Heart left ventricle (tissue), 13 donors: ENCODE data around the gene PLD4.

Experiments
- POLR2A ChIP-seq, 2 donors: fragments of 450-650 bp; IDR thresholded peaks; one replicate each; pipeline ENCODE4 v1.6.1; 2017; ENCODE audit warnings: antibody characterized with exemption in 2 of 2, mild to moderate bottlenecking in 2 of 2, moderate library complexity in 2 of 2
- TF ChIP-seq, protein P1 (sequence below), 12 donors: fragments of 200-600 bp; sonication (generic) in 4 of 12; IDR thresholded peaks; one replicate each; pipeline versions ENCODE4 v1.5.0 to v1.8.0; 2018 to 2022; ENCODE audit warnings: antibody characterized with exemption in 12 of 12, mild to moderate bottlenecking in 5 of 12
- donor health status: ischemic (EF 13 %, LVEDD 7.1; RV severe dilation, severe dysfunction).
- donor health status: DM: no; HTN: yes; CAD: no.
- donor health status: DM: no; HTN: no; CAD: no.
- donor health status: ischemic (EF 25% LVEDD 6.9; RV normal size, moderate dysfunction).
- donor health status: ischemic (EF 25% LVEDD 5.7; RV mildly dilated, moderate dysfunction).
- donor health status: ischemic (EF 35%, LVEDD 5.7; RV mildly dilated, moderate dysfunction).
- donor health status: nonischemic (EF 11% LVEDD 7.7; RV severe dilation, severe dysfunction).
- donor health status: DM: yes; HTN: yes; CAD: no.
- donor health status: PGD.
- donor health status: ischemic (EF 29% LVEDD 5.4; RV normal size, mild dysfunction).
- donor health status: nonischemic (EF 23%, LVEDD 6.1; RV moderate dilation, normal function).

DNA sequence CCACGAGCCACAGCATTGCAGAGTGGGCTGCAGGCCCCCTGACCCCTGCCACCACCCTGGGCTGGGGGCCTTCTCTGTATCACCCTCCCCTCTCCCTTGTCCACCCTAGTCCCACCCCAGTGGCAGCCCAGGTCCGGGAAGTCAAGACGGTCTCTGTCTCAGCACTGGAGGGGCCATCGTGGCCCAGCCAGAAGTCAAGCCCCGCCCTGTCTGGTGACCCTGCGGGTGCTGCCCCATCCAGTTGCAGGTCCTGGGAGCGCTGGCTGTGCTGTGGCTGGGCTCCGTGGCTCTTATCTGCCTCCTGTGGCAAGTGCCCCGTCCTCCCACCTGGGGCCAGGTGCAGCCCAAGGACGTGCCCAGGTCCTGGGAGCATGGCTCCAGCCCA is 2.7 kb downstream of the PLD4 start:
- no peak for TF ChIP-seq POLR2A (IDR thresholded peaks at IDR 0.05)
- TF ChIP-seq, protein P1, sequence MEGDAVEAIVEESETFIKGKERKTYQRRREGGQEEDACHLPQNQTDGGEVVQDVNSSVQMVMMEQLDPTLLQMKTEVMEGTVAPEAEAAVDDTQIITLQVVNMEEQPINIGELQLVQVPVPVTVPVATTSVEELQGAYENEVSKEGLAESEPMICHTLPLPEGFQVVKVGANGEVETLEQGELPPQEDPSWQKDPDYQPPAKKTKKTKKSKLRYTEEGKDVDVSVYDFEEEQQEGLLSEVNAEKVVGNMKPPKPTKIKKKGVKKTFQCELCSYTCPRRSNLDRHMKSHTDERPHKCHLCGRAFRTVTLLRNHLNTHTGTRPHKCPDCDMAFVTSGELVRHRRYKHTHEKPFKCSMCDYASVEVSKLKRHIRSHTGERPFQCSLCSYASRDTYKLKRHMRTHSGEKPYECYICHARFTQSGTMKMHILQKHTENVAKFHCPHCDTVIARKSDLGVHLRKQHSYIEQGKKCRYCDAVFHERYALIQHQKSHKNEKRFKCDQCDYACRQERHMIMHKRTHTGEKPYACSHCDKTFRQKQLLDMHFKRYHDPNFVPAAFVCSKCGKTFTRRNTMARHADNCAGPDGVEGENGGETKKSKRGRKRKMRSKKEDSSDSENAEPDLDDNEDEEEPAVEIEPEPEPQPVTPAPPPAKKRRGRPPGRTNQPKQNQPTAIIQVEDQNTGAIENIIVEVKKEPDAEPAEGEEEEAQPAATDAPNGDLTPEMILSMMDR (IDR thresholded peaks at IDR 0.05) = no peak
